Esophagus (tissue), 2 donors: ENCODE data around the gene BACE1-AS. TPM values are rescaled to one million over a fixed set of nuclear protein-coding genes. Genes with fewer than 3 reads are reported as not detected.
A peak's percentile ranks its signal among the peaks of the same experiment; 100 is the strongest.
"Not testable (repeated sequence)": the region's sequence is repeated elsewhere in the genome, so short reads cannot be mapped to it uniquely, and the experiment has no call there.

Experiments
- H3K27ac ChIP-seq, 2 donors: one replicate each; pipeline ENCODE4 v1.5.1; 2013; ENCODE audit warnings: low read depth in 2 of 2, mild to moderate bottlenecking in 2 of 2, inconsistent platforms in 1 of 2, low read length in 1 of 2, moderate library complexity in 1 of 2
- H3K27me3 ChIP-seq, 2 donors: one replicate each; pipeline ENCODE4 v1.6.1; 2013; ENCODE audit warnings: low read length in 2 of 2, control low read depth in 1 of 2, mild to moderate bottlenecking in 1 of 2; ENCODE audit not compliant: insufficient read depth in 2 of 2, control insufficient read depth in 1 of 2
- H3K36me3 ChIP-seq, 2 donors: one replicate each; pipeline ENCODE4 v1.6.1; 2013; ENCODE audit warnings: low read length in 1 of 2; ENCODE audit not compliant: control insufficient read depth in 2 of 2, insufficient read depth in 2 of 2
- H3K4me1 ChIP-seq, 2 donors: one replicate each; pipeline ENCODE4 v1.6.1; 2013; ENCODE audit warnings: low read length in 1 of 2; ENCODE audit not compliant: control insufficient read depth in 2 of 2, insufficient read depth in 2 of 2
- H3K4me3 ChIP-seq, 2 donors: one replicate each; pipeline ENCODE4 v1.5.1; 2013; ENCODE audit warnings: low read length in 2 of 2, mild to moderate bottlenecking in 2 of 2, low read depth in 1 of 2, moderate library complexity in 1 of 2
- H3K9me3 ChIP-seq, 2 donors: one replicate each; pipeline ENCODE4 v1.6.1; 2013; ENCODE audit warnings: mild to moderate bottlenecking in 2 of 2, low read depth in 1 of 2, low read length in 1 of 2, moderate library complexity in 1 of 2; ENCODE audit not compliant: control insufficient read depth in 2 of 2, insufficient read depth in 1 of 2
- WGBS, 2 donors: extraction: QIAGEN DNeasy Blood & Tissue Kit; methylation state at CpG; one replicate each; pipeline ENCODE4 v1.1.7; 2013; 5-methylcytosine and 5-hydroxymethylcytosine counted together
- polyA plus RNA-seq, 2 donors: library from polyadenylated mRNA; stranded (reverse); fragments of 200-250 nt; gene quantifications; one replicate each; pipeline ENCODE4 v1.2.3, GENCODE V29; 2013
- donor health status: healthy with polysubstance abuse.
- donor health status: Bipolar disorder and iron deficiency.

BACE1-AS gene
- polyA plus RNA-seq, 2 donors = 2.3 to 5.9 TPM

- Histone ChIP-seq H3K4me1 (no peaks in the 10 kb centered on the region), H3K36me3 (no peaks in the 10 kb centered on the region), H3K4me3 (no peak overlapping the region), H3K9me3 (no peaks in the 10 kb centered on the region), H3K27ac (no peak overlapping the region), H3K27me3 (no peaks in the 10 kb centered on the region)
- WGBS, 2 donors = 86 to 93% methylated on average over 2 of the region's 2 CpGs
Measured at GRCh38 chr11:117269856-117270255, 21.3 kb upstream of the BACE1-AS start.

- 84 to 92% methylated on average over 4 of the region's 4 CpGs for WGBS, 2 donors
- Histone ChIP-seq H3K9me3 (no peaks in the 10 kb centered on the region), H3K4me3 (no peak overlapping the region), H3K4me1 (no peaks in the 10 kb centered on the region), H3K27ac (no peak overlapping the region), H3K36me3 (no peaks in the 10 kb centered on the region), H3K27me3 (no peaks in the 10 kb centered on the region)
Measured at GRCh38 chr11:117271208-117271607, 19.9 kb upstream of the BACE1-AS start.

- H3K9me3 ChIP-seq, H3K27ac ChIP-seq, H3K36me3 ChIP-seq, H3K27me3 ChIP-seq, H3K4me1 ChIP-seq, H3K4me3 ChIP-seq: not testable (repeated sequence)
- WGBS, 2 donors = 92 to 97% methylated on average over 5 of the region's 5 CpGs
Measured at GRCh38 chr11:117272175-117272574, 19.0 kb upstream of the BACE1-AS start.

GRCh38 chr11:117273550-117274289, 17.4 kb upstream of the BACE1-AS start:
- no peak overlapping the region for H3K27ac ChIP-seq
- 88 to 89% methylated on average over 9 of the region's 9 CpGs for WGBS, 2 donors
- no peak overlapping the region for H3K4me3 ChIP-seq
- H3K27me3 ChIP-seq = no peaks in the 10 kb centered on the region
- H3K9me3 ChIP-seq = no peaks in the 10 kb centered on the region
- H3K4me1 ChIP-seq = no peaks in the 10 kb centered on the region
- H3K36me3 ChIP-seq = no peaks in the 10 kb centered on the region

GRCh38 chr11:117278347-117278746, 12.8 kb upstream of the BACE1-AS start:
- Histone ChIP-seq H3K4me3 (no peak overlapping the region), H3K36me3 (peaks cover 4% of the 10 kb centered on the region in 2 donors), H3K4me1 (peaks cover 0 to 5% of the 10 kb centered on the region in 2 donors), H3K9me3 (no peaks in the 10 kb centered on the region), H3K27me3 (no peaks in the 10 kb centered on the region), H3K27ac (no peak overlapping the region)
- WGBS, 2 donors = 94 to 96% methylated on average over 2 of the region's 2 CpGs

GRCh38 chr11:117279711-117280376, 11.3 kb upstream of the BACE1-AS start:
- Histone ChIP-seq H3K9me3 (no peaks in the 10 kb centered on the region), H3K4me1 (peaks cover 0 to 5% of the 10 kb centered on the region in 2 donors), H3K27me3 (no peaks in the 10 kb centered on the region), H3K36me3 (peaks cover 4% of the 10 kb centered on the region in 2 donors), H3K4me3 (no peak overlapping the region), H3K27ac (no peak overlapping the region)
- WGBS, 2 donors = 76 to 80% methylated on average over 4 of the region's 4 CpGs

GRCh38 chr11:117281159-117281558, 10.0 kb upstream of the BACE1-AS start:
- 38 to 65% methylated on average over 6 of the region's 6 CpGs for WGBS, 2 donors
- Histone ChIP-seq H3K36me3 (peaks cover 4 to 7% of the 10 kb centered on the region in 2 donors), H3K4me1 (peaks cover 0 to 5% of the 10 kb centered on the region in 2 donors), H3K27ac (peak overlapping the region in 1 of 2 donors; percentile 6), H3K9me3 (no peaks in the 10 kb centered on the region), H3K27me3 (no peaks in the 10 kb centered on the region), H3K4me3 (no peak overlapping the region)

- Histone ChIP-seq H3K27ac (no peak overlapping the region), H3K9me3 (no peaks in the 10 kb centered on the region), H3K4me3 (no peak overlapping the region), H3K36me3 (peaks cover 4 to 9% of the 10 kb centered on the region in 2 donors), H3K27me3 (no peaks in the 10 kb centered on the region), H3K4me1 (peaks cover 0 to 5% of the 10 kb centered on the region in 2 donors)
- 95 to 98% methylated on average over 7 of the region's 7 CpGs for WGBS, 2 donors
Measured at GRCh38 chr11:117281869-117282268, 9.3 kb upstream of the BACE1-AS start.

- H3K4me1 ChIP-seq = peaks cover 2 to 5% of the 10 kb centered on the region in 2 donors
- no peaks in the 10 kb centered on the region for H3K27me3 ChIP-seq
- peaks cover 9% of the 10 kb centered on the region in 2 donors for H3K36me3 ChIP-seq
- no peaks in the 10 kb centered on the region for H3K9me3 ChIP-seq
- no peak overlapping the region for H3K4me3 ChIP-seq
- no peak overlapping the region for H3K27ac ChIP-seq
- 89 to 91% methylated on average over 3 of the region's 3 CpGs for WGBS, 2 donors
Measured at GRCh38 chr11:117282956-117283355, 8.2 kb upstream of the BACE1-AS start.
